Panc1 (cell line): ENCODE measurements around the gene RACK1. TPM values are rescaled to one million over a fixed set of nuclear protein-coding genes. Genes with fewer than 3 reads are reported as not detected.

Experiments used
- ATAC-seq: fragments of 200-7000 bp; cut with Tn5 transposase; 2 replicates; pipeline ENCODE4 v1.9.1; 2020; ENCODE audit warnings: mild to moderate bottlenecking, moderate library complexity
- BruUV-seq: library from RNA; stranded (reverse); fragments of 400-500 nt; replicated peaks from 2 replicates; lab custom pipeline; 2021; lab: Mats Ljungman, UMichigan
- CTCF ChIA-PET: fragments of 300-600 bp; sonication (Branson Sonifier 250); formaldehyde crosslinking; loops from one replicate; lab custom pipeline; 2022; ENCODE audit warnings: antibody characterized with exemption; lab: Charles Lee
- POLR2A ChIA-PET: fragments of 300-600 bp; sonication (Branson Sonifier 250); formaldehyde crosslinking; loops from one replicate; lab custom pipeline; 2022; ENCODE audit warnings: antibody characterized with exemption; lab: Charles Lee
- DNase-seq: peaks from one replicate; pipeline ENCODE4 v3.0.0-alpha.2; 2010; ENCODE audit warnings: low read depth, low spot score
- H3K27ac ChIP-seq: 2 replicates; pipeline ENCODE4 v1.5.1; 2011; ENCODE audit warnings: mild to moderate bottlenecking, low read length, inconsistent platforms
- H3K27me3 ChIP-seq: fragments of 200-500 bp; sonication (Bioruptor generic); 2 replicates; pipeline ENCODE4 v1.6.0; 2014; ENCODE audit warnings: low read length, inconsistent platforms; ENCODE audit not compliant: control insufficient read depth, insufficient read depth
- H3K36me3 ChIP-seq: fragments of 200-500 bp; sonication (Bioruptor generic); 2 replicates; pipeline ENCODE4 v1.5.1; 2014; ENCODE audit warnings: inconsistent platforms, mild to moderate bottlenecking, low read length, moderate library complexity; ENCODE audit not compliant: control insufficient read depth, insufficient read depth
- H3K4me1 ChIP-seq: 2 replicates; pipeline ENCODE4 v1.5.1; 2011; ENCODE audit warnings: inconsistent platforms, mild to moderate bottlenecking, low read length, moderate library complexity; ENCODE audit not compliant: control insufficient read depth, insufficient read depth
- H3K4me3 ChIP-seq, 2 experiments: 2 replicates each; pipeline ENCODE4 v1.5.1; 2011 to 2012; ENCODE audit warnings: low read depth in 2 of 2, low read length in 2 of 2, mild to moderate bottlenecking in 2 of 2, inconsistent platforms in 1 of 2, moderate library complexity in 1 of 2
- H3K9me3 ChIP-seq: fragments of 200-500 bp; sonication (Bioruptor generic); 2 replicates; pipeline ENCODE4 v1.5.1; 2014; ENCODE audit warnings: low read depth, mild to moderate bottlenecking, inconsistent platforms, low read length, moderate library complexity; ENCODE audit not compliant: control insufficient read depth, insufficient read depth
- POLR2AphosphoS5 ChIP-seq: IDR thresholded peaks from 2 replicates; pipeline ENCODE4 v1.6.1; 2012; ENCODE audit warnings: mild to moderate bottlenecking, low read depth, low read length, moderate library complexity
- SIN3A ChIP-seq: IDR thresholded peaks from 2 replicates; pipeline ENCODE4 v1.6.1; 2012; ENCODE audit warnings: low read depth, mild to moderate bottlenecking, low read length, moderate library complexity, borderline replicate concordance; ENCODE audit not compliant: insufficient read depth
- TCF7L2 ChIP-seq: IDR thresholded peaks from 2 replicates; pipeline ENCODE4 v1.6.1; 2011; ENCODE audit warnings: mild to moderate bottlenecking, low read depth, low read length, inconsistent platforms
- in situ Hi-C: cut with HindIII; loops from 2 replicates; pipeline ENCODE4 v1.10.0; 2016; ENCODE audit warnings: low sequenced_read_pairs, low pct_unique_long_range_greater_than_20kb
- intact Hi-C: fragments of 100-400 bp; cut with micrococcal nuclease; formaldehyde crosslinking; loops from one replicate; pipeline ENCODE4 v1.10.0; 2022; ENCODE audit not compliant: unreplicated experiment
- total RNA-seq: library from RNA; stranded (reverse); gene quantifications from one replicate; pipeline ENCODE4 v1.2.1, GENCODE V29; 2021; ENCODE audit not compliant: unreplicated experiment
- TF ChIP-seq, protein P1 (sequence below): fragments of 450-650 bp; IDR thresholded peaks from 2 replicates; pipeline ENCODE4 v1.5.1; 2017; ENCODE audit warnings: mild to moderate bottlenecking
- TF ChIP-seq, protein P2 (sequence below), 2 experiments: IDR thresholded peaks; 2 replicates each; pipeline ENCODE4 v1.6.1; 2011 to 2012; ENCODE audit warnings: low read depth in 2 of 2, control low read depth in 1 of 2, low read length in 1 of 2, mild to moderate bottlenecking in 1 of 2, moderate library complexity in 1 of 2; ENCODE audit not compliant: insufficient read depth in 1 of 2

The RACK1 gene
- total RNA-seq, 1 experiment from 2014 or later = 1,623 TPM

DNA sequence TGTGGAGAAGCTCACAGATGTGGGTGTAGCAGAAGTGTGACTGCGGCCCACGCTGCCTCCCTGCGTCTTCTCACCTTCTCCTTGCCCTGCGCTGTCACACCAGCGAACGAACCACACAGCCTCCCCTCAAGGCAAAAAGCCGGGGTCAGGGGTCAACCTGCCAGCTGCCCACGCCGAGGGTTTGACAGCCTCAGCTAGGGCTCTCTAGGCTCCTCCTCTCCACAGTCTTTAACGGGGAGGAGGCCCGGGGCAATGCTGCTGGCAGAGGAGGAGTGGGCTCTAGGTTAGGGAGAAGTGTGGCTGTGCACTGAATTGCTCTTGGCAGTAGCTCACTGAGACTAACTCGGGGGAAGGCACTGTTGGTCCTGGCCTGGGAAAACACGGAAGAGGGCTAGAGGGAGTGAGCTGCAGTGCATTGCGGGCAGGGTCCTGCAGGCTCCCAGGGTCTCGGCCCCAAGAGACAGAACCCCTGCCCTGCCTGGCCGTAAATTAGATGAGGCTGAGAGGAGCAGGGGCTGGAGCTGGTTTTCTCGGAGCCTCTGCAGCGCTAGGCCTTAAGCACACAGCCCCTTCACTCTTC is 21.5 kb upstream of the RACK1 start:
- in situ Hi-C loops (no loop called here), intact Hi-C loops (no loop called here)
- Histone ChIP-seq H3K4me3 (no peak overlapping the region), H3K27ac (no peak overlapping the region), H3K36me3 (no peaks in the 10 kb centered on the region; the same call in 1 of the 2 replicates), H3K4me1 (no peaks in the 10 kb centered on the region), H3K27me3 (no peaks in the 10 kb centered on the region), H3K9me3 (no peaks in the 10 kb centered on the region)
- TF ChIP-seq SIN3A = no peak
- TF ChIP-seq, protein P1, sequence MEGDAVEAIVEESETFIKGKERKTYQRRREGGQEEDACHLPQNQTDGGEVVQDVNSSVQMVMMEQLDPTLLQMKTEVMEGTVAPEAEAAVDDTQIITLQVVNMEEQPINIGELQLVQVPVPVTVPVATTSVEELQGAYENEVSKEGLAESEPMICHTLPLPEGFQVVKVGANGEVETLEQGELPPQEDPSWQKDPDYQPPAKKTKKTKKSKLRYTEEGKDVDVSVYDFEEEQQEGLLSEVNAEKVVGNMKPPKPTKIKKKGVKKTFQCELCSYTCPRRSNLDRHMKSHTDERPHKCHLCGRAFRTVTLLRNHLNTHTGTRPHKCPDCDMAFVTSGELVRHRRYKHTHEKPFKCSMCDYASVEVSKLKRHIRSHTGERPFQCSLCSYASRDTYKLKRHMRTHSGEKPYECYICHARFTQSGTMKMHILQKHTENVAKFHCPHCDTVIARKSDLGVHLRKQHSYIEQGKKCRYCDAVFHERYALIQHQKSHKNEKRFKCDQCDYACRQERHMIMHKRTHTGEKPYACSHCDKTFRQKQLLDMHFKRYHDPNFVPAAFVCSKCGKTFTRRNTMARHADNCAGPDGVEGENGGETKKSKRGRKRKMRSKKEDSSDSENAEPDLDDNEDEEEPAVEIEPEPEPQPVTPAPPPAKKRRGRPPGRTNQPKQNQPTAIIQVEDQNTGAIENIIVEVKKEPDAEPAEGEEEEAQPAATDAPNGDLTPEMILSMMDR = no peak
- TF ChIP-seq, protein P2, sequence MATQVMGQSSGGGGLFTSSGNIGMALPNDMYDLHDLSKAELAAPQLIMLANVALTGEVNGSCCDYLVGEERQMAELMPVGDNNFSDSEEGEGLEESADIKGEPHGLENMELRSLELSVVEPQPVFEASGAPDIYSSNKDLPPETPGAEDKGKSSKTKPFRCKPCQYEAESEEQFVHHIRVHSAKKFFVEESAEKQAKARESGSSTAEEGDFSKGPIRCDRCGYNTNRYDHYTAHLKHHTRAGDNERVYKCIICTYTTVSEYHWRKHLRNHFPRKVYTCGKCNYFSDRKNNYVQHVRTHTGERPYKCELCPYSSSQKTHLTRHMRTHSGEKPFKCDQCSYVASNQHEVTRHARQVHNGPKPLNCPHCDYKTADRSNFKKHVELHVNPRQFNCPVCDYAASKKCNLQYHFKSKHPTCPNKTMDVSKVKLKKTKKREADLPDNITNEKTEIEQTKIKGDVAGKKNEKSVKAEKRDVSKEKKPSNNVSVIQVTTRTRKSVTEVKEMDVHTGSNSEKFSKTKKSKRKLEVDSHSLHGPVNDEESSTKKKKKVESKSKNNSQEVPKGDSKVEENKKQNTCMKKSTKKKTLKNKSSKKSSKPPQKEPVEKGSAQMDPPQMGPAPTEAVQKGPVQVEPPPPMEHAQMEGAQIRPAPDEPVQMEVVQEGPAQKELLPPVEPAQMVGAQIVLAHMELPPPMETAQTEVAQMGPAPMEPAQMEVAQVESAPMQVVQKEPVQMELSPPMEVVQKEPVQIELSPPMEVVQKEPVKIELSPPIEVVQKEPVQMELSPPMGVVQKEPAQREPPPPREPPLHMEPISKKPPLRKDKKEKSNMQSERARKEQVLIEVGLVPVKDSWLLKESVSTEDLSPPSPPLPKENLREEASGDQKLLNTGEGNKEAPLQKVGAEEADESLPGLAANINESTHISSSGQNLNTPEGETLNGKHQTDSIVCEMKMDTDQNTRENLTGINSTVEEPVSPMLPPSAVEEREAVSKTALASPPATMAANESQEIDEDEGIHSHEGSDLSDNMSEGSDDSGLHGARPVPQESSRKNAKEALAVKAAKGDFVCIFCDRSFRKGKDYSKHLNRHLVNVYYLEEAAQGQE (IDR thresholded peaks at IDR 0.05; ENCODE audit: insufficient read depth in 1 of 2, low read depth in 2 of 2, low read length in 1 of 2) = no peak
- DNase-seq = no peak
- ChIA-PET CTCF (no interaction called here), POLR2A (no interaction called here)
- BruUV-seq = no TSS peak
- no peak for ATAC-seq

DNA sequence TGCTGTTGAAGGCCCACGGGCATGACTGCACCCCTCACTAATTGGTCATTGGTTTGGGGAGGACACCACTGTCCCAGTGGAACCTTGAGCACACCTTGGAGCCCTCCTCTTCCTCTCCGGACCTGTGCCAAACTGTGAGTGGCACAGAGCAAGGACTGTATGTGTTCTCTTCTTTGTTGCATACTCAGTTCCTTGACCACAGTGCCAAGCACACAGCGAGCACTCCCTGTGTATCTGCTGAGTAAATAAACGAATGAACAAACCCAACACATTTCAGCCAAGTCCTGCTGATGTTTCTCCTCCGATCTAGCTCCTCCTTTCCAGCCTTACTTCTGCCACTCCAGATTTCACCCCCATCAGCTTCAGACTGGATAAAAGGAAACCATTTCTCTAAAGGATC is 19.9 kb upstream of the RACK1 start:
- no peak overlapping the region for H3K4me3 ChIP-seq
- DNase-seq (no peak), ATAC-seq (no peak)
- CTCF ChIA-PET = no interaction called here
- no peaks in the 10 kb centered on the region; the same call in 1 of the 2 replicates for H3K36me3 ChIP-seq
- TF ChIP-seq SIN3A = no peak
- TF ChIP-seq, protein P1 = no peak
- TF ChIP-seq, protein P2 (IDR thresholded peaks at IDR 0.05; ENCODE audit: insufficient read depth in 1 of 2, low read depth in 2 of 2, low read length in 1 of 2) = no peak
- no peak for TF ChIP-seq TCF7L2
- no peak for TF ChIP-seq POLR2AphosphoS5
- no peaks in the 10 kb centered on the region for H3K27me3 ChIP-seq
- TSS peak; percentile 57 for BruUV-seq
- no peak overlapping the region for H3K27ac ChIP-seq
- POLR2A ChIA-PET = no interaction called here
- intact Hi-C loops (no loop called here), in situ Hi-C loops (no loop called here)
- H3K9me3 ChIP-seq = no peaks in the 10 kb centered on the region
- H3K4me1 ChIP-seq = peaks cover 8% of the 10 kb centered on the region
